Body of pancreas (tissue), 4 donors: ENCODE measurements around the gene CEP95.

Experiments used
- CTCF ChIP-seq, 7 experiments: fragments of 450-650 bp in 4 of 7; fragments of 200-600 bp in 3 of 7; sonication (generic) in 3 of 7; IDR thresholded peaks; one replicate each; pipeline ENCODE4 v1.5.1; 2016 to 2019; ENCODE audit warnings: antibody characterized with exemption in 7 of 7
- POLR2A ChIP-seq, 3 donors: fragments of 450-650 bp; IDR thresholded peaks; one replicate each; pipeline ENCODE4 v1.6.1; 2016; ENCODE audit warnings: antibody characterized with exemption in 3 of 3, mild to moderate bottlenecking in 2 of 3

- TF ChIP-seq POLR2A (IDR thresholded peaks at IDR 0.05) (no peak), CTCF (IDR thresholded peaks at IDR 0.05) (no peak)
These were observed 68.7 kb downstream of the CEP95 start for GRCh38 chr17:64575431-64575830.
